Neutrophil (primary cell): ENCODE data around the gene ADAMTS17.

Experiments used
- H3K27ac ChIP-seq: fragments of 200-600 bp; sonication (generic); 2 replicates; pipeline ENCODE4 v1.5.1; 2016; ENCODE audit warnings: mild to moderate bottlenecking, moderate library complexity
- H3K27me3 ChIP-seq: fragments of 200-600 bp; sonication (generic); 2 replicates; pipeline ENCODE4 v1.6.0; 2016; ENCODE audit warnings: mild to moderate bottlenecking
- H3K36me3 ChIP-seq: fragments of 200-600 bp; sonication (generic); 2 replicates; pipeline ENCODE4 v1.5.1; 2017
- H3K4me1 ChIP-seq, 2 experiments: fragments of 200-600 bp in 1 of 2; sonication (generic) in 1 of 2; 1 replicate in 1 of 2; 2 replicates in 1 of 2; pipeline versions ENCODE4 v1.5.1 to v1.6.1; 2013 to 2016; ENCODE audit warnings: low read depth in 1 of 2, low read length in 1 of 2, mild to moderate bottlenecking in 1 of 2, moderate library complexity in 1 of 2; ENCODE audit not compliant: control insufficient read depth in 1 of 2, insufficient read depth in 1 of 2
- H3K4me3 ChIP-seq, 2 experiments: fragments of 200-600 bp in 1 of 2; sonication (generic) in 1 of 2; 1 replicate in 1 of 2; 2 replicates in 1 of 2; pipeline ENCODE4 v1.5.1; 2013 to 2016; ENCODE audit warnings: low read depth in 1 of 2, low read length in 1 of 2, mild to moderate bottlenecking in 1 of 2, moderate library complexity in 1 of 2
- H3K9me3 ChIP-seq: fragments of 200-600 bp; sonication (generic); 2 replicates; pipeline ENCODE4 v1.5.1; 2016
- TF ChIP-seq, protein P1 (sequence below): fragments of 200-600 bp; sonication (generic); IDR thresholded peaks from 2 replicates; pipeline ENCODE4 v1.5.1; 2016; ENCODE audit warnings: antibody characterized with exemption

Gene ADAMTS17

DNA sequence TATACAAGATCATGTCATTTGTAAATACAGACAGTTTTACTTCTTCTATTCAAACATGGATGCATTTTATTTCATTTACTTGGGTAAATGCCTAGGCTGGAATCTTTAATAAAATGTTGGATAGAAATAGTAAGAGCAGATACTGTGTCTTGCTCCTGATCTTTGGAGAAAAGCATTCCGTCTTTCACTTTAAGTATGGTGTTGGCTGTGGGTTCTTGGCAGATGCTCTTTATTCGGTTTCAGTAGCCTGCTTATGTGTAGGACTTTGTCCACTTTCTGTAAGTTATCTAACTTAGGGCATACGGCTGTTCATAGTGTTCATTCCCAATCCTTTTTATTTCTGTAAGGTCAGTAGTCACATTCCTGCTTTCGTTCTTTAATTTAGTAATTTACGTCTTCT lies 303.0 kb downstream of the ADAMTS17 start:
- H3K36me3 ChIP-seq = no peaks in the 10 kb centered on the region
- H3K9me3 ChIP-seq = no peaks in the 10 kb centered on the region
- H3K4me3 ChIP-seq = no peak overlapping the region
- no peaks in the 10 kb centered on the region for H3K4me1 ChIP-seq
- TF ChIP-seq, protein P1, sequence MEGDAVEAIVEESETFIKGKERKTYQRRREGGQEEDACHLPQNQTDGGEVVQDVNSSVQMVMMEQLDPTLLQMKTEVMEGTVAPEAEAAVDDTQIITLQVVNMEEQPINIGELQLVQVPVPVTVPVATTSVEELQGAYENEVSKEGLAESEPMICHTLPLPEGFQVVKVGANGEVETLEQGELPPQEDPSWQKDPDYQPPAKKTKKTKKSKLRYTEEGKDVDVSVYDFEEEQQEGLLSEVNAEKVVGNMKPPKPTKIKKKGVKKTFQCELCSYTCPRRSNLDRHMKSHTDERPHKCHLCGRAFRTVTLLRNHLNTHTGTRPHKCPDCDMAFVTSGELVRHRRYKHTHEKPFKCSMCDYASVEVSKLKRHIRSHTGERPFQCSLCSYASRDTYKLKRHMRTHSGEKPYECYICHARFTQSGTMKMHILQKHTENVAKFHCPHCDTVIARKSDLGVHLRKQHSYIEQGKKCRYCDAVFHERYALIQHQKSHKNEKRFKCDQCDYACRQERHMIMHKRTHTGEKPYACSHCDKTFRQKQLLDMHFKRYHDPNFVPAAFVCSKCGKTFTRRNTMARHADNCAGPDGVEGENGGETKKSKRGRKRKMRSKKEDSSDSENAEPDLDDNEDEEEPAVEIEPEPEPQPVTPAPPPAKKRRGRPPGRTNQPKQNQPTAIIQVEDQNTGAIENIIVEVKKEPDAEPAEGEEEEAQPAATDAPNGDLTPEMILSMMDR = no peak
- H3K27me3 ChIP-seq = no peaks in the 10 kb centered on the region
- H3K27ac ChIP-seq = no peak overlapping the region

DNA sequence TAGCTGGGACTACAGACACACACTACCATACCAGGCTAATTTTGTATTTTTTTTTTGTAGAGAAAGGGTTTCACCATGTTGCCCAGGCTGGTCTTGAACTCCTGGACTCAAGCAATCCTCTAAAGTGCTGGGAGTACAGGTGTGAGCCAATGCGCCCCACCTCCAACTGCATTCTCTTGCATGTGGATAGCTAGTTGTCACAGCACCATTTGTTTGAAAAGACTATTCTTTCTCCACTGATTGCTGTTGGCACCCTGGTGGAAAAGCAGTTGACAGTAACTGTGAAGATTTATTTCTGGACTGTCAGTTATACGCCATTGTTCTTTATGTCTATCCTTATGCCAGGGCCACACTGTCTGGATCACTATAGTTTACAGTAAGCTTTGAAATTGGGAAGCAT lies 303.9 kb downstream of the ADAMTS17 start:
- no peaks in the 10 kb centered on the region for H3K4me1 ChIP-seq
- H3K9me3 ChIP-seq = no peaks in the 10 kb centered on the region
- TF ChIP-seq, protein P1 = no peak
- no peaks in the 10 kb centered on the region for H3K36me3 ChIP-seq
- no peak overlapping the region for H3K27ac ChIP-seq
- no peaks in the 10 kb centered on the region for H3K27me3 ChIP-seq
- H3K4me3 ChIP-seq = no peak overlapping the region

DNA sequence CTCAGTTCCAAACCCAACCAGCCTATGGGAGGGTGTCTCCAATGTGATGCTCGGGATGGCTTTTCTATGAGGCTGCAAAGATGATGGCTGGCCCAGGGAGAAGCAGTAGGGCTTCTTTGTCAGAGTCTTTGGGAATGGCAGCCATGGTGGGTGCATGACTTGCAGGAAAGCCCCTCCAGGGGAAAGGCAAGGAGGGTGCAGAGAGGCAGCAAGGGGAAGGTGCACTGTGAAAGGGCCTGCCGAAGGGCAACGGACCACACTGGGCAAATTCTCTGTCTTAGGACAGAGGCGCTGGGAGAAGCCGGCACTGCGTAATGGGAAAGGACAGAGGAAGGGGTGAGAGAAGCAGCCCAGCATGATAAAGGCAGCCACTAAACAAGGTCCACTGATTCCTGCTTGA lies 305.8 kb downstream of the ADAMTS17 start:
- H3K9me3 ChIP-seq = no peaks in the 10 kb centered on the region
- H3K36me3 ChIP-seq = no peaks in the 10 kb centered on the region
- H3K27me3 ChIP-seq = no peaks in the 10 kb centered on the region
- H3K4me3 ChIP-seq = no peak overlapping the region
- H3K4me1 ChIP-seq = no peaks in the 10 kb centered on the region
- TF ChIP-seq, protein P1 = no peak
- H3K27ac ChIP-seq = no peak overlapping the region

DNA sequence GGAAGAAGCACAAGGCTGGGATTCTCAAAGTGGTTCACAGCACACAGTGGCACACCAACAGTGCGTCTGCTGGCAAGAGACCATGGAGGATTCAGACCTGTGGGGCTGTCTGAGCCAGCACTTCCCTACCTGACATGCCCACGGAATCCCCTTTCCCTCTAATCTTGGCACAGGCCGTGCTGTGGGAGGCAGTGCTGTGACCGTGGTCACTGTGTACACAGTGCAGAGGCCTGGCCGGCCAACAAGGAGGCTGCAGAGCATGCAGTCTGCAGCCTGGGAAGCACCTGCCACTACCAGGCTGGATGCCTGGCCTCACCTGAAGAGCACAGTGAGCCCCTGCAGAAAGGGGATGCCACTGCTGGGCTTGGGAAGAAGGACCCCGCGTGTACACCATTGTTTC lies 307.6 kb downstream of the ADAMTS17 start:
- Histone ChIP-seq H3K9me3 (no peaks in the 10 kb centered on the region), H3K4me3 (no peak overlapping the region), H3K4me1 (no peaks in the 10 kb centered on the region), H3K36me3 (no peaks in the 10 kb centered on the region), H3K27ac (no peak overlapping the region), H3K27me3 (no peaks in the 10 kb centered on the region)
- TF ChIP-seq, protein P1 = no peak

DNA sequence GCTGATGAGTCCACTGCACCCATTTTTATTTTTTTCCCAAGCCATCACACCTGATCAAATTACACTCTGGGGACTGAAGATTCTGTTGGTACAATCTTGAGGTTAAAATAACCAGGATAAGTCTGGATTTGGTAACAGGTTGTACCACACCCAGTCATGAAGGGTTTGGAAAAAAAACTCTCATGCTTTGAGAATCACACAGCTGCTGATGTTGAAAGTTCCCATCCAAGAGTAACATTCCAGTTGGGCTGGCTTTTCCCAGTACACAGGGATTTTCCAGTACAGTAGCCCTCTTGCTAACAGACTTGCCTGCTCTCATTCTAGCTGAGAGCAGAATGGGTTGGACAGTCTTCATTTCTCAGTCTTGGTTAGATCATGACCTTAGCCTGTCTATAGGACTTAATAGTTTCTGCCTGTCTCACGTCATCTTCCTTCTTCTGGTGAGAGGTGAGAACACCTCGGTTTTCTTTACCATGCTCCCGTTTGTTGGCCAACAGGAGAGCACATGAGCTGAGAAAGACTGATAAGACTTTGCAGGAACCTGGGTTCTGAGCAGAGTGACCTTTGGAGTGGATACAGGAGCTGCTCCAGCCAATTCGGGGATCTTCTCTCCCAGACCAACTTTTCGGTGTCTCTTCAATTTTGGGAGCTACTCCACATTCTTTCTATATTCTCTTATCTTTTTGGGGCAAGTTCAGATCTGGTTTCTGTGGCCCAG lies 308.5 kb downstream of the ADAMTS17 start:
- no peak overlapping the region for H3K4me3 ChIP-seq
- H3K36me3 ChIP-seq = no peaks in the 10 kb centered on the region
- TF ChIP-seq, protein P1 = no peak
- no peaks in the 10 kb centered on the region for H3K9me3 ChIP-seq
- H3K27me3 ChIP-seq = no peaks in the 10 kb centered on the region
- H3K4me1 ChIP-seq = no peaks in the 10 kb centered on the region
- H3K27ac ChIP-seq = no peak overlapping the region
